SH-SY5Y (cell line): ENCODE data around the gene DPYD.

Experiments used
- GATA2 ChIP-seq: IDR thresholded peaks from 2 replicates; pipeline ENCODE4 v1.6.1; 2011; ENCODE audit warnings: mild to moderate bottlenecking, low read depth, low read length
- GATA3 ChIP-seq: IDR thresholded peaks from 2 replicates; pipeline ENCODE4 v1.6.1; 2011; ENCODE audit warnings: low read depth, mild to moderate bottlenecking, low read length, moderate library complexity

GRCh38 chr1:97424209-97424608 lies 496.6 kb downstream of the DPYD start:
- TF ChIP-seq GATA3 = no peak
- TF ChIP-seq GATA2 = no peak
